Parathyroid adenoma (tissue), 2 donors: Measurements from ENCODE around the gene GNS.
A peak's percentile ranks its signal among the peaks of the same experiment; 100 is the strongest.

ENCODE experiments used
- H2AFZ ChIP-seq: fragments of 300-600 bp; sonication (generic); one replicate; pipeline ENCODE4 v1.7.0; 2017; ENCODE audit warnings: antibody characterized with exemption, mild to moderate bottlenecking
- H3K27ac ChIP-seq: fragments of 300-600 bp; sonication (generic); one replicate; pipeline ENCODE4 v1.7.0; 2017
- H3K27me3 ChIP-seq: fragments of 300-600 bp; sonication (generic); one replicate; pipeline ENCODE4 v1.7.0; 2017; ENCODE audit warnings: low read length; ENCODE audit not compliant: control insufficient read depth, insufficient read depth
- H3K36me3 ChIP-seq: fragments of 300-600 bp; sonication (generic); one replicate; pipeline ENCODE4 v1.7.0; 2017; ENCODE audit warnings: low read length; ENCODE audit not compliant: control insufficient read depth, insufficient read depth
- H3K4me1 ChIP-seq: fragments of 300-600 bp; sonication (generic); one replicate; pipeline ENCODE4 v1.7.0; 2017; ENCODE audit warnings: control low read depth
- H3K4me2 ChIP-seq: fragments of 300-600 bp; sonication (generic); one replicate; pipeline ENCODE4 v1.7.0; 2017; ENCODE audit warnings: low read length
- H3K4me3 ChIP-seq: fragments of 300-600 bp; sonication (generic); one replicate; pipeline ENCODE4 v1.7.0; 2017; ENCODE audit warnings: low read depth, low read length
- H3K79me2 ChIP-seq: fragments of 300-600 bp; sonication (generic); one replicate; pipeline ENCODE4 v1.7.0; 2017; ENCODE audit warnings: control low read depth
- H3K9ac ChIP-seq: fragments of 300-600 bp; sonication (generic); one replicate; pipeline ENCODE4 v1.7.0; 2017; ENCODE audit warnings: mild to moderate bottlenecking
- H3K9me3 ChIP-seq: fragments of 300-600 bp; sonication (generic); one replicate; pipeline ENCODE4 v1.7.0; 2017; ENCODE audit warnings: low read length; ENCODE audit not compliant: control insufficient read depth
- CTCF ChIP-seq: fragments of 300-600 bp; sonication (generic); IDR thresholded peaks from one replicate; pipeline ENCODE4 v1.7.0; 2017; ENCODE audit warnings: antibody characterized with exemption, mild to moderate bottlenecking
- donor health status: primary hyperparathyroidism.

GNS gene

GRCh38 chr12:64759035-64759894 lies at the start of gene GNS:
Gene GNS (minus strand): TSS chr12:64759406. CDS start chr12:64759276, 130 bp downstream.
- H3K79me2 ChIP-seq, result no peaks in the 10 kb centered on the region
- peak within 1 kb of the TSS; percentile 62 for H3K4me2 ChIP-seq
- no peaks in the 10 kb centered on the region for H3K27me3 ChIP-seq
- peak within 1 kb of the TSS; percentile 76 for H3K4me3 ChIP-seq
- peak within 1 kb of the TSS; percentile 77 for H3K9ac ChIP-seq
- H3K4me1 ChIP-seq, result no peaks in the 10 kb centered on the region
- peak within 1 kb of the TSS; percentile 84 for H3K27ac ChIP-seq
- no peaks in the 10 kb centered on the region for H3K9me3 ChIP-seq
- H2AFZ ChIP-seq, result peak within 1 kb of the TSS; percentile 100
- no peaks in the 10 kb centered on the region for H3K36me3 ChIP-seq
- no peak for TF ChIP-seq CTCF

GRCh38 chr12:64808110-64808509 lies 48.9 kb upstream of the GNS start:
- no peak overlapping the region for H2AFZ ChIP-seq
- TF ChIP-seq CTCF, result no peak
- no peak overlapping the region for H3K27ac ChIP-seq

GRCh38 chr12:64806593-64807460 lies 47.6 kb upstream of the GNS start:
- Histone ChIP-seq H3K9me3 (no peaks in the 10 kb centered on the region), H3K4me1 (no peaks in the 10 kb centered on the region), H3K27ac (no peak overlapping the region), H3K79me2 (peaks cover 12% of the 10 kb centered on the region), H3K36me3 (no peaks in the 10 kb centered on the region), H2AFZ (no peak overlapping the region), H3K4me3 (no peak overlapping the region), H3K27me3 (no peaks in the 10 kb centered on the region), H3K4me2 (no peak overlapping the region), H3K9ac (no peak overlapping the region)
- no peak for TF ChIP-seq CTCF

More at GRCh38 chr12:64808110-64808509, 48.9 kb upstream of the GNS start:
- Histone ChIP-seq H3K9ac (no peak overlapping the region), H3K36me3 (no peaks in the 10 kb centered on the region), H3K79me2 (peaks cover 9% of the 10 kb centered on the region), H3K4me3 (no peak overlapping the region), H3K4me2 (no peak overlapping the region), H3K27me3 (no peaks in the 10 kb centered on the region), H3K9me3 (no peaks in the 10 kb centered on the region), H3K4me1 (no peaks in the 10 kb centered on the region)

GRCh38 chr12:64806173-64806572 lies 47.0 kb upstream of the GNS start:
- no peak overlapping the region for H2AFZ ChIP-seq
- peaks cover 12% of the 10 kb centered on the region for H3K79me2 ChIP-seq
- no peaks in the 10 kb centered on the region for H3K36me3 ChIP-seq
- no peaks in the 10 kb centered on the region for H3K4me1 ChIP-seq
- no peak overlapping the region for H3K9ac ChIP-seq
- no peak overlapping the region for H3K4me3 ChIP-seq
- H3K4me2 ChIP-seq, result no peak overlapping the region
- no peaks in the 10 kb centered on the region for H3K9me3 ChIP-seq
- H3K27me3 ChIP-seq, result no peaks in the 10 kb centered on the region
- no peak for TF ChIP-seq CTCF
- H3K27ac ChIP-seq, result no peak overlapping the region
